ENCODE measurements around the gene CFAP157.
"Not testable (repeated sequence)": the region's sequence is repeated elsewhere in the genome, so short reads cannot be mapped to it uniquely, and the experiment has no call there.

The CFAP157 gene

DNA sequence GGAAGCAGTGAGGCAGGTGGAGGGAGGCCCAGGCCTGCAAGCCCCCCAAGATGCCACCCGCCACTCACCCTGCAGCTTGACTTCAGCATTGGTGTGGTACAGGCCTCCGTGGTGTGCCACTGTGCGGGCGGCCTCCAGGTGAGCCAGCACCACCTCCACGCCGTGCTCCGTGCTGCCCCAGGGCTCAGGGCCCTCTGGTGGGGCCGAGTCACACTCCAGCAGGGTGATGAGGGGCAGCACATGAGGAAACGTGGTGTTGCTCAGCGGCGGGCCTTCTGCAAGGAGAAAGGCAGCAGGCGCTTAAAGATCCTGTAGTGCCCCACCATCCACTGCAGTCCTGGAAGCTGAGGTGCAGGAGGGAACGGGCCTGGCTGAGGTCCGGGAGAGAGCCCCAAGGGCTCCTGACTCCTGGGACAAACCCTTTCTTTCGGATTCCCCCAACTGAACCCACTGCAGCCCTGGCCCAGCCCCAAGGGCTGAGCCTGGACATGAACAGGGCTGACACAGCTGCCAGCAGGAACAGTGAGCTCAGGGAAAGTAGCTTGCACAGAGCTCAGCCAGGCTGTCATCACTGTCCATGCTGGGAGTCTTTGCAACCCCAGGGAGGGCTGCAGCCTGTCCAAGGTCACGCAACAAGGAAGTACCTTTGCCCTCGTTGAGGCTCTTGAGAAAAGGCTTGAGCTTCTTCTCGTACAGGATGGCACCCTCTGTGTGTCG is 33.0 kb downstream of the CFAP157 start:
- no peak for DNase-seq

DNA sequence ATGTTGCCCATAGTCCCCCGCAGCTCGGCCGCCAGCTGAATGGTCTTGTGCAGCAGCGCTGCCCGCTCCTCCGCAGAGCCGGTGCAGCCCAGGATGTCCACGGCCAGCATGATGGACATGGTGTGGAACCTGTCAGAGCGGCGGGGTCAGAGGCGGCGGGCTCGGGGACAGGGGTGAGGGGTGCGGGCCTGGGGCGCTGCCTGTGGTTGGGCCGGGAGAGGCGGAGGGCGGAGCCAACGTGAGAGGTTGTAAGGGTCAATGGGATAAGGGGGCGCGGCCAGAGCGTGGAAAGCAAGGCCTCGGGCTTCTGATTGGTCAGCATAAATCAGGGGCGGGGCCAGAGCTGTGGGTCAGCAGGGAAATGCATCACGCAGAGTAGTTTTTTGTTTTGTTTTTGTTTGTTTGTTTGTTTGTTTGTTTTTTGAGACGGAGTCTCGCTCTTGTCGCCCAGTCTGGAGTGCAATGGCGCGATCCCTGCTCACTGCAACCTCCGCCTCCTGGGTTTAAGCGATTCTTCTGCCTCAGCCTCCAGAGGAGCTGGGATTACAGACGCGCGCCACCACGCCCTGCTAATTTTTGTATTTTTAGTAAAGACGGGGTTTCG is 35.1 kb downstream of the CFAP157 start:
- no peak for DNase-seq

DNA sequence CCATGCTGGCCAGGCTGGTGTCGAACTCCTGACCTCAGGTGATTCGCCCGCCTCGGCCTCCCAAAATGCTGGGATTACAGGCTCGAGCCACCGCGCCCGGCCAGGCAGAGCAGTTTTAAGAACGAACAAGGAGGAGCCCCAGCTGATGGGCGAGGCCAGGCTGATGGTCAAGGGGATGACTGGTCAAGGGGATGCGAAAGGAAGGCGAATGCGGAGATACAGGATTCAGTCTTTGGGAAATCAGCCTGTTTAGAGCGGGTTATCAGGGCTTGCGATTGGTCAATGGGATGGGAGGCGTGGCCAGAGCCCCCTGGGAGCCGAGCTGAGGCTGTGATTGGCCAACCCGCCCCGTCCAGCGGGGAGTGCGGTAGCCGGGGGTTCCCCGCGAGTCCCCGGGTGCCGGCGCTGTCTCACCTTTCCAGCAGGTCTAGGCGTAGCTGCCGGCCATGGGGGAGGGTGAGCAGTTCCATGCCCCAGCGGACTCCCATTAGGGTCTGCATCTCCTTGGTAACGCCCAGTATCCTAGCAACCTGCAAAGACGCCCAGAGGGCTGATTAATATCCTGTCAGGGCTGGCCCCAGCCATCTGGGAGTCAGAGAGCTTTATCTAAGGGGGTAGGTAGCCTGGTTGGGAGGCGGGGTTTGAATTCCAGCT is 35.8 kb downstream of the CFAP157 start:
- DNase-seq: no peak

DNA sequence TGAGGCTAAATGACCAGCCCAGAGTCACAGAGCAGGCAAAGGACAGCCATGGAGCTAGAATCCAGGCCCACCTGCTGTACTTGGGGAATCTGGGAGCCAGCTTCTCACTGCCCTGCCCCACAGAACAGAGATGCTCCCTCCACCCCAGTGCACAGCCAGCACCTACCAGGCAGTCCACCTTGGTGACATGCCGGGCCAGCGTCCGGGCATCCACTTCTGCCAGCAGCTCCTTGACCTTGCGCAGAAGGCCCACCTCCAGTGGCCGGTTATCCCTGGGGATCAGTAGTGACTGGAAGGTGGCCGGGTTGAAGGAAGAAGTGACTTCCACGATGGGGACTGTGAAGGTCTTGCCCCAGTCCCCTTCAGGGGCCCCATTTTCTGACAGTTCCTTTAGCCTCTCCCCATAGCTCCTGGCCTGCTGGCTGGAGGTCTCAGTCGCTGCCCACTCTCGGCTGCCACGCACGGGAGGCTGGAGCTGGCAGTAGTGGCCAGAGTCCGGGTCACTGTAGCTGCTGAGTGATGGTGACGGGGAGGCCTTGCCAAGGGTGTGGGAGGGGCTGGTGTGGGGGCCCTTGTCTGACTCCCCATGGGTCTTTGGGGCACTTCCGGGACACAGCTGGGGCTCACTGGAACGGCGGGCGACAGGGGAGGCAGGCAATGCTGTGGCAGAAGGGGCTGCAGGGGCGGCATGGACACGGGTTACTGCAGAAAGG is 37.8 kb downstream of the CFAP157 start:
- no peak for DNase-seq

DNA sequence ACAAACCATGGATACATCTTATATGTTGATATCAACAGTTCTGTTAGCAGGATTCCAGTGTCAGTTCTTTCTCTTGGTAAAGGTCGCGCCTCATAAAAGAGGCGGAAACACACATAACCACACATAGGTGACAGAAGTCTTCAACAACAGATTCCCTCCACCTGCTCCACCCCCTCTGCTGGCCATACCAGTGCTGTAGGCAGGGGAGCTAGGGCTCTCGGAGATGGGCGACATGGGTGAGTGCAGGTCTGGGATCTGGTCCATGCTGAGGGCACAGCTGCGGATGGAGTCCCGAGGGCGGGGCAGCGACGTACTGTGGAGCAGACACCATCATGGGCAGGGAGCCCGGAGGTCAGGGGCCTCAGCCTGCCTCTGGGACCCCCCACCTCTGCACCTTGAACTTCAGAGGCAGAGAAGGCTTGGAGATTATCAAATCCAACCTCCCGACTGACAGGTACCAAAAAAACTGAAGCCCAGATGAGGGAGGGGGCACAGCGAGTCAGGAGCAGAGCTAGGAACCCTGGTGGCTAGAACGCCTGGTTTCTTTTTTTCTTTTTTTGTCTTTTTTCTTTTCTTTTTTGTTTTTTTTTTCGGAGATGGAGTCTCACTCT is 40.3 kb downstream of the CFAP157 start:
- no peak for DNase-seq

DNA sequence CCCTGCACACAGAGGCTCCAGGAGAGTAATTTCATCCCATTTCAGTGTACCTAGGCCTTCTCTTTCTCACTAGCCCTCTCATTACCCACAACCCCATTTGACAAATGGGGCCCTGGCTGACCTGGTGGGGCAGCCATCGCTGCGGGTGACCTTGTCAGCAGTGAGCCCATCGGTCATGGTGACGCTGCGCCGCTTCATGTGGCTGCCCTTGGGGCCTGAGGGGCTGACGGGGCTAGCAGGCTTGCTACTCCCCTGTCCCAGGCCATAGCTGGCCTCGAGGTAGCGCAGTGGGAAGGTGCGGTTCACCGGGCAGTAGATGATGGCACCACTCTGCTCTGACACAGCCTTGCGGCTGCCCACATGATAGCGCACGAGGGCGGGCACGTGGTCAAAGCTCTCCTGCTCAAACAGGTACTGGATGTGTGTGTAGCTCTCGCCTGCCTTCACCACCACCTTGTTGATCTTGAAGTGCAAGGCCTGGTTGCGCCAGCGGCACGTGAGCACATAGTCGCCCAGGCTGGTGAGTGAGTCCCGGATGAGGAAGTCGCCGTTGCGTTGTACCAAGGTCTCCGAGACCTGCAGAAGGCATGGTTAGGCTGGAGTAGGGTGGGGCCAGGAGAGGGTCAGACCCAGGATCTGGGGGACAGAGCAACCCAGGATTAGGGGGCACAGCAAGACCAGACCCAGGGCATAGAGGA is 42.5 kb downstream of the CFAP157 start:
- DNase-seq: no peak

DNA sequence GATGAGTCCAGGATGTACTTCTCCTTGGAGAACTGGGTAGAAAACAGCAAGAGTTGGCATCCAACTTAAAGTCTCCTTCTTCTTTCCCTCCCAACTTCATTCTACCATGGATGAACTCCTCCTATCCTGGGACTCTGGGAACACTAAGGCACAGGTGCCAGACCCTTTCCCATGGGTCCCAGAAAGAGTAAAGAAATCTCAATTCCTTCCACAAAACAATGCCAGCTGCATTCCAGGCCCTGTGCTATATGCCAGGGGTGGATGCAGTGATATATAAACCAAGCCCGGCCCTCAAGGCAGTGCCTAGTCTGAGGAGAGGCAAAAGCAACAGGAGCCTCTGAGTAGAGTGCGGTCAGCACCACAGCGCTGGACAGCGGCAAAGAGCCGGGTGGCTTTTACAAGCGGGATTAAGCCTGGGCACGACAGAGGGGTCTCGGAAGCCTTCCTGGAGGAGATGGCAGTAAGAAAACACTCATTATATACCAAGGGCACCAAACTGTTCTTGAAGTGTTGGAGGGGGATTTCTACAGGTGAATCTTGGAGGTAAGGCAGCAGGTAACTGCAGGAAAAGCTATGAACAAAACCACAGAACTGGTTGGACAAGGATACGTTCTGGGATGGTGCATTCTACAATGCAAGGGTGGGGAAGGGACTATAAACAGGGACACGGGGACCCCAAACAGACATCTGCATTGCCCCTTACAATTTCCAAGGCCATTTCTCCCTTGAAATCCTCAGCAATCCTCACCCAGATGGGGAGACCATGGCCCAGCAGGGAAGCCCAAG is 44.7 kb downstream of the CFAP157 start:
- DNase-seq: no peak

DNA sequence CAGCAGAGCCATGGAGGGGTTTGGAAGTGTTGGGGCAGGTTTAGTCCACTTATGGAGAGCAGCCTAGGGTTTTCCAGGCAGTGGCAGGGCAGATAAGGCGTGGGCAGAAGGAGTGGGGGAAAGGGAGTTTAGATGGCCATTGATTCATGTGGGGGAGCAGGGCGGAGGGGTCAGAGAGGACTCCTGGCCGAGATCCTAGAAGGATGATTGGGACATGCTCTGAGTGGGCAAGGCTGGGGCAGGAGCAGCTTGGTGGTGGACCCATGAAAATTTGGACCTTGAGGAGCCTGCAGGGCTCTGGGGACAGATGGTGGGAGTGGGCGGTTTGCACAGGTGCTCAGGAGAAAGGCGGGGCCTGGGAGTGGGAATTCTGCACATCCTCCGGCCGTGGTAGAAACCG is 46.4 kb downstream of the CFAP157 start:
- no peak for DNase-seq

DNA sequence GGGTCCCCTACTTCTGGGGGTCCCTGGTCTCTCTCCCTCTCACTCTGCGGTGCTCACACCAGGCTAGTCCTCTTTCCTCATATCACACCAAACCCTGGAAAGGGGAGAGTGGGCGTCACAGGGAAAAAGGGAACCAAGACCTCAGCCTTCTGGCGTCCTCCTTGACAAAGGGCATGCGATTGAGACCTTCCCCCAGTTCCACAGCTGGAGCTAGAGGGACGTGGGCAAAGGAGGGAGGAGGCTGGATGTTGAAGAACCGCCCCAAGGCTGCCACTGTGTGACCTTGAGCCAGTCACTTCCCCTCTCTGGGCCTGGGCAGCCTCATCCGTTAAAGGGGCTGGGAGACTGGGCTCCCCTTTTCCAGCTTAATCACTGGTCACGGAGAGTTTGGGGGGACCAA is 46.8 kb downstream of the CFAP157 start:
- no peak for DNase-seq

DNA sequence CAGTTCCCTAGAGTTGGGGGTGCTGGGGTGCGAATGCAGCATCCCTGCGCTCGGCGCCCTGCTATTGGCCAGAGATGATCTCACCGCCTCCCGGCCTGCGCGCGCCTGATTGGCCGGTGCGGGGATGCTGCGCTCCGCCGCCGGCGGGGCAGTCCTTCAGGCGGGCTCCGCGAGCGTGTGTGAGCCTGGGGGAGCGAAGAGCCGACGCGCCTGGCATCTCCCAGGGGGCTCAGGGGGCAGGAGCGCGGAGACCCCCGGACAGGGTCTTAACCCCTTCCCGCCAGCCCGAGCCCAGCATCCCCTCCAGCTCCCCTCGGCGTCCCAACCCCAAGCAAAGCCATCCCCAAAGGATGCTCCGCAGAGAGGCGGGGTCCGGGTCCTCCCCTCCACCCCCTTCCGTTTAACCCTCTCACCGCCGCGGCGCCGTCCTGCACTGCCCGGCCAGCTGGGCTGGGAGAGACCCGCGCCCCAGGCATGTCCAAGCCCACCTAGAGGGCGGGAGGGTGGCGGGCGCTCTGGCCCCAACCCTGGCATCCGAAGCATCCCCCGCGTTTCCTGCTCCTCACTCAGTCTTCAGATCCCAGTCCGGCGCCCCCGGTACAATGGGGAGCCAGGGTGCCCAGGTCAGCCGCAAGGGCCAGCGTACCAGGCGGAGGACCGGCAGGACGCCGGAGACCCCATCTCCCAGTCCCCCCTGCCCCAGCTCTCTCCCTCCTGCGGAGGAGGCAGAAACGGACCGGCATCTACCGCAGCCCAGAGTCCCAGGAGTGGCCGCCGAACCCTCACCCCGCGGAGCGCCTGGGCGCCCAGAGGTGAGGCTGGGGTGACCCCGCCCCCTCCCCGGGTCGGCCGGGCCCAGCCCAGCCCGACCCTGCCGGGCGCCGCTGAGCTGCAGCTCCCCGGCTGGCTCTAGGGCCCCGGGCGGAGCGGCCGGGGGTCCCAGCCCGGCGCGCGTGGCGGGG is 47.6 kb downstream of the CFAP157 start:
- no peak for DNase-seq

DNA sequence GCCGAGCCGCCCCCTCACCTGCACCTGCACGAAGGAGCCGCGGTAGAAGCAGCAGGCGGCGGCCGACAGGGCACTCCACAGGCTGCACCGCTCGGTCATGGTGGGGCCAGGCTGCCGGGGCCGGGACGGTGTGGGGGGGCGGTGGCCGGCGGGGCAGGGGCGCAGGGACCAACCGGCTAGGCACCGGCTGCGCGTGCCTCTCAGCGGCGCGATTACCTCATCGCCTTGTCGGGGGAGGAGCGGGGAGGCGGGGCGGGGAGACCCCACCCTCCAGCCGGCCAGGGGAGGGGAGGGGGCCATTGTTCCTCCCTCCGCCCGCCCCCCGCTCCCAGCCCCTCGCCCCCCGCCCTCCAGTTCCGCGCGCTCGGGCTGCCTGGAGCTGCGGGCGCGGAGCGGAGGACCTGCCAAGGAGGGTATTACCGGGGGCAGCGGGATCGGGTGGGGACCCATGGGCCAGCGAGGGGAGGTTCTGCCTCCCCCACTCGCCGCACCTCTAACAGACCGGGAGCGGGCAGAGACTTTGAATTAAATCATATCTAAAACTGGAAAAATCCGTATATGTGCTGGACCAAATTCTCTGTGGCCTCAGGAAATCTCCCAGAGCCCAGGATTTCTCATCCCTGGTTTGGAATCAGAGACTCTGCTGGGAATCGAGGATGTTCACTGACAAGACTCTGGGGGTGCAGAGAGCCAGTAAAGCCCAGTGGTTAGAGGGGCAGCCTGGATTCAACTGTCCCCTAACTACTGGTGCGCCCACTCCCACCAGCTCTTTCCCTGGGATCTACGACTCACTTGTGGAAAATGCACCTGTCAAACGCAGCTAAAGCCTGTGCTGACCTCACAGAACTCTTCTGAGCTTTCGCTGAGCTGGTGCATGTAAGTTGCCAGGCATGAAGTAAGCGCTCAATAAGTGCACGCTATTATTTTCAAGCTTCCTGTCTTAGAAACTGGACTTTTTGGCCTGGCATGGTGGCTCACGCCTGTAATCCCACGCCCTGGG is 48.6 kb downstream of the CFAP157 start:
- no peak for DNase-seq

DNA sequence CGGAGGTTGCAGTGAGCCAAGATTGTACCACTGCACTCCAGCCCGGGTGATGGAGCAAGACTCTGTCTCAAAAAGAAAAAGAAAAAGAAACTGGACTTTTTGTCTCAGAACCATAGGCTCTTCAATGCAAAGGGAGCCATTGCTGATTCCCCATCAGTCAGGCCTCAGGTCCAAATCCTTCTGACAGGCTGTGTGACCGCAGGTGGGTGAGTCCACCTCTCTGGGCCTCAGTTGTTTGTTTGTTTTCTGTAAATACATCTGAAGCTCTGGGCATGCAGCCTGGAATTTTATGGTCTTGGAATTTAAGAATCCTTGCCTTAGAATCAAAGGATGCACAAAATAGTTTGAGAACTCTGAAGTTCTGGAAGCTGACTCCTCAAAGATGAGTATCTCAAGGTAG is 49.4 kb downstream of the CFAP157 start:
- DNase-seq: no peak

DNA sequence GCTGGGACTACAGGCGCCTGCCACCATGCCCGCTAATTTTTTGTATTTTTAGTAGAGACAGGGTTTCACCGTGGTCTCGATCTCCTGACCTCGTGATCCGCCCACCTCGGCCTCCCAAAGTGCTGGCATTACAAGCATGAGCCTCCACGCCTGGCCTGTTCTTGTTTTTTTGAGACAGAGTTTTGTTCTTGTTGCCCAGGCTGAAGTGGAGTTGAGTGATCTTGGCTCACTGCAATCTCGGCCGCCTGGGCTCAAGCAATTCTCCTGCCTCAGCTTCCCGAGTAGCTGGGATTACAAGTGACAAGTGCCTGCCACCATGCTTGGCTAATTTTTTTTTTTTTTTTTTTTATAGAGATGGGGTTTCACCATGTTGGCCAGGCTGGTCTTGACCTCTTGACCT is 50.0 kb downstream of the CFAP157 start:
- not testable (repeated sequence) for DNase-seq

DNA sequence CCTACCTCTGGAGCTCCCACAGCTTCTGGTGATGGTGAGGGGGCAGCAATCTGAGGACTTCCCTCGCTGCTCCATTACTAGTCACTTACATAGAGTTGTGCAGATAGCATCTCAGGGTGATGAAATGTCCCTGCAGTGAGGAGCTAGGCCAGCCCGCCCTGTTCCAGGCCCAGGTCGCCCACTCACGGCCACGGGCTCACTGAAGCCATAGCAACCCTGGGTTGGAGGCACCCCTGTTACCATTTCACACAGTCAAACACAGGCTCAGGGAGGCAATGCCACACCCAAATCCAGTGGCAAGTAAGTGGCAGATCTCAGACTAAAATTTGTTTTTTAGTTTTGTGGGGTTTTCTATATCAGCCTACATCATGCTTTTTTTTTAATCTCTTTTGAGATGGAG is 52.1 kb downstream of the CFAP157 start:
- no peak for DNase-seq

DNA sequence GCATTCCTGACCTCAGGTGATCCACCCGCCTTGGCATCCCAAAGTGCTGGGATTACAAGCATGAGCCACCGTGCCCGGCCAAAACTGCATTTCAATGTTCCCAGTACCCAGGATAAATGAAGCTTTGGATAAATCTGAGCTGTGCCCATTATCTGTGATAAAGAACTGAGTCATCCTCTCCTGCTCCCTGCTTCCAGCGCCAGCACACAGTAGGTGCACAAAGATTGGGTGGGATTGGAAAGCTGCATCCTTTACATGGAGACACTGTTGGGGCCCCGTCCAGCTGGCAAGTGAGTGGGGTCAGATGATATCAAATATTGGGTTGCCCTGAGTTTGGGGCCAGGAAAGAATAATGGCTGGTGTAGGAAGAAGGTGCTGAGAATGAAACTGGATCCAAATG is 54.3 kb downstream of the CFAP157 start:
- DNase-seq: no peak

DNA sequence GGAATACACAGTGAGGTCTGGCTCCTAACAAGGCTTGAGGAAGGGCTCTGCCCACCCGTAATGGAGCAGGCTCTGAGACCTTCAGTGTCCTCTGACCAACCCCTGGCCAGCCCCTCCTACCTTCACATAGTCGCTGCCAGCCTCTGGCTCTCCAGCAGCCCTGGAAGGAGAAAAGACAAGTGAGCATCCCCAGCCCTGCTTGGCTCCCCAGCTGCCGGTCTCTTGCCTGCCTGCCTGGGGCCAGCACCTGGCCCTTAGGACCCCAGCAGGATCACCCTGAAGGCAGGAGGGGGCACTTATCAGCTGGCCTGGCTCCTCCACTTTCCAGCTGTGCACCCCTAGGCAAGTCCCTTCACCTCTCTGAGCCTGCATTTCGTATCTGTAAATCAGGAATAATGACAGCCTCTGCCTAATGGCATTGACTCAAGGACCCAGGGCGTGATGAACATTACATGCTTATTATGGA is 54.7 kb downstream of the CFAP157 start:
- no peak for DNase-seq

DNA sequence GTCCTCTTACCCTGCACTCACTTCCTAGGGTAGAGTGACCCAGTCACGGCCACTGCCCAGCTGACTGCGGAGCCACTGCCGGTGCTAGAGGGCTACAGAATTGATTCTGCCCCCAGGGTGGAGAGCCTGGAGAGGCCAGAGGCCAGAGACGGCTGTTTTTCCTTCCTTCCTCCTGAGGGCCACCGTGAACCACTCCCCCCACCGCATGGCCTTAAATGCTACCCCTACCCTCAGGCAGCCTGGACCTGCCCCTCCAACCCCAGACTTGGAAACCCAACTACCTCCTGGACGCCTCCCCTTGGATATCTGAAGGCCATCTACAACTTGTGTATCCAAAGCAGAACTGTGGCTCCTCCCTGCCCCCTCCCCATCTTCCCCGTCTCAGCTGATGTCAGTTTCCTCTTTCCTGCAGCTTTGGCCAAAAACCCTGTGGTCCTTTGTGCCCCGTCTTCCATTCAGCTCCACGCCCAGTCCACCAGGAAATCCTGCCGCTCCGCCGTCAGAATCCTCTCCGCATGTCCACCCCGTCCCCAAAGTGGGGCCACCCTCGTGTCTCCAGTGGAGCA is 55.4 kb downstream of the CFAP157 start:
- no peak for DNase-seq

DNA sequence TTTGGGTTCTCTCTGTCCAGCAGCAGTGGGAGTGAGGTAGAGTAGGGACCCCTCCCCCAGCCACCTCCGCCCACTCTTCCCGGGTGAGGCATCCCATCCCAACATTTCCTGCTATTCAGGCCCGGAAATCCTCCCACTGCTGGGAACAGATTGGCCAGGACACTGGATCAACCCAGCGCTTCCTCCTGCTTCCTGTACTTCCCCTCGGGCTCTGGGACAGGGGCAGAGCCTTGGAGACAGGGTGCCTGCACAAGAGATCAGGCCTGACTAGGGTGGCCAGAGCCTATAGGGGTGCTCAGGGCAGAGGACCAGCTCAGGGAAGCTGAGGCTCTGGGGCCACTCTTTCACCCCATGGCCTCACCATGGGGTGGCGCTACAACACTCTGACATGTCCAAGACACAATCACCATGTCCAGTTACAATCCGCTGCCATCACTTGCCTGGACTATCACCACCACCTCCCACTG is 57.2 kb downstream of the CFAP157 start:
- no peak for DNase-seq

DNA sequence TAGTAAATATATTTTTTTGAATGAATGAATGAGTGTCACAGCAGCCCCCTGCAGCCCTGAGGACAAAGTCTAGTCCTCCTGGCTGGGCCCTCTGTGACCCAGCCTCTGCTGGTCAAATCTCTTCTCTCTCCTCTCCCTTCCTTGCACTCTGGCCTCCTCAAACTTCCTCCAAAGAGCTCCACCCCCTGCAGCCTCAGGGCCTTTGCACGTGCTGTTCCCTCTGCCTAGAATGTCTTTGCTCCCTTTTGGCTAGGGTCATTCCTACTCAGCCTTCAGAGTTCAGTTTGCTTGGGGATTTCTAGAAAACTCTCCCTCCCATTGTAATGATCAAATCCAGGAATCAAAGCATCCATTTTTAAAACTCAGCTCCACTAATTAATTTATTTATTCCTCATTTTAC is 58.6 kb downstream of the CFAP157 start:
- no peak for DNase-seq

Measured in activated CD4-positive, alpha-beta T cell treated with anti-CD3 and anti-CD28 coated beads, Interleukin-10, Interleukin-2, amounts not matched to agents 100 ng/mL and 50 ng/mL, durations not matched to agents 16 hours and 8 hours (primary cell).